GM23338 (cell line): ENCODE measurements around the gene GSAP. TPM values are rescaled to one million over a fixed set of nuclear protein-coding genes. Genes with fewer than 3 reads are reported as not detected.

Experiments used
- ATAC-seq: fragments of 200-7000 bp; cut with Tn5 transposase; 3 replicates; pipeline ENCODE4 v1.9.1; 2020
- DNase-seq: peaks from one replicate; pipeline ENCODE4 v3.0.0-alpha.2; 2015; ENCODE audit warnings: low spot score
- H2AFZ ChIP-seq: fragments of 200-600 bp; sonication (generic); 2 replicates; pipeline ENCODE4 v1.8.0; 2016; ENCODE audit warnings: antibody characterized with exemption, mild to moderate bottlenecking, moderate library complexity
- H3F3A ChIP-seq: fragments of 200-600 bp; sonication (generic); replicated peaks from 2 replicates; pipeline ENCODE4 v1.8.0; 2017; ENCODE audit warnings: antibody characterized with exemption, mixed run types, low read depth
- H3K27ac ChIP-seq: fragments of 200-600 bp; sonication (generic); 2 replicates; pipeline ENCODE4 v1.6.1; 2016; ENCODE audit warnings: low read depth
- H3K27me3 ChIP-seq: fragments of 200-600 bp; sonication (generic); 2 replicates; pipeline ENCODE4 v1.8.0; 2016; ENCODE audit warnings: mild to moderate bottlenecking, mixed run types, moderate library complexity; ENCODE audit not compliant: insufficient read depth
- H3K36me3 ChIP-seq: fragments of 200-600 bp; sonication (generic); 2 replicates; pipeline ENCODE4 v1.8.0; 2016; ENCODE audit warnings: mild to moderate bottlenecking; ENCODE audit not compliant: insufficient read depth
- H3K4me1 ChIP-seq: fragments of 200-600 bp; sonication (generic); 2 replicates; pipeline ENCODE4 v1.8.0; 2016; ENCODE audit warnings: mild to moderate bottlenecking, moderate library complexity; ENCODE audit not compliant: insufficient read depth
- H3K4me2 ChIP-seq: fragments of 200-600 bp; sonication (generic); 2 replicates; pipeline ENCODE4 v1.7.1; 2017; ENCODE audit warnings: mixed run types
- H3K4me3 ChIP-seq: fragments of 200-600 bp; sonication (generic); 2 replicates; pipeline ENCODE4 v1.6.1; 2016; ENCODE audit warnings: mixed run types
- H3K79me2 ChIP-seq: fragments of 200-600 bp; sonication (generic); replicated peaks from 2 replicates; pipeline ENCODE4 v1.8.0; 2017; ENCODE audit warnings: mild to moderate bottlenecking; ENCODE audit not compliant: insufficient read depth
- H3K9me2 ChIP-seq: fragments of 200-600 bp; sonication (generic); 2 replicates; pipeline ENCODE4 v1.8.0; 2017; ENCODE audit not compliant: insufficient read depth
- H4K20me1 ChIP-seq: fragments of 200-600 bp; sonication (generic); replicated peaks from 2 replicates; pipeline ENCODE4 v1.8.0; 2017; ENCODE audit warnings: mild to moderate bottlenecking; ENCODE audit not compliant: insufficient read depth
- H3K27ac Mint-ChIP-seq: 2 replicates; pipeline ENCODE4 v1.8.0; 2020; ENCODE audit warnings: inconsistent platforms, mild to moderate bottlenecking, moderate library complexity, mixed read lengths
- H3K27me3 Mint-ChIP-seq: 3 replicates; pipeline ENCODE4 v1.8.0; 2022; ENCODE audit warnings: low read depth, mild to moderate bottlenecking, moderate library complexity, mixed read lengths, inconsistent platforms; ENCODE audit not compliant: insufficient read depth, poor library complexity
- H3K36me3 Mint-ChIP-seq: 3 replicates; pipeline ENCODE4 v1.8.0; 2021; ENCODE audit warnings: low read depth, mild to moderate bottlenecking, inconsistent platforms, moderate library complexity, mixed read lengths
- H3K4me1 Mint-ChIP-seq: 3 replicates; pipeline ENCODE4 v1.8.0; 2020; ENCODE audit warnings: mild to moderate bottlenecking, inconsistent platforms, mixed read lengths
- H3K4me3 Mint-ChIP-seq: 3 replicates; pipeline ENCODE4 v1.8.0; 2021; ENCODE audit warnings: moderate library complexity, mild to moderate bottlenecking, inconsistent platforms, mixed read lengths
- H3K9me3 Mint-ChIP-seq: 3 replicates; pipeline ENCODE4 v1.8.0; 2020; ENCODE audit warnings: moderate library complexity, mild to moderate bottlenecking, inconsistent platforms, mixed read lengths
- CREB1 ChIP-seq: fragments of 250-450 bp; sonication (Bioruptor Pico); IDR thresholded peaks from 2 replicates; pipeline ENCODE4 v1.5.0; 2020; ENCODE audit warnings: low read depth, mild to moderate bottlenecking, moderate library complexity
- CTCF ChIP-seq, 2 experiments: fragments of 200-600 bp in 1 of 2; sonication (generic) in 1 of 2; conservative IDR thresholded peaks; 2 replicates each; pipeline versions ENCODE4 v1.5.1 to v1.6.1; 2016 to 2017; ENCODE audit warnings: antibody characterized with exemption in 2 of 2, low read depth in 2 of 2, mild to moderate bottlenecking in 2 of 2, moderate library complexity in 1 of 2
- ETS1 ChIP-seq: IDR thresholded peaks from 2 replicates; pipeline ENCODE4 v1.6.1; 2016; ENCODE audit warnings: antibody characterized with exemption
- EZH2 ChIP-seq: fragments of 200-600 bp; sonication (generic); IDR thresholded peaks from one replicate; pipeline ENCODE4 v1.8.0; 2017; ENCODE audit warnings: antibody characterized with exemption, mild to moderate bottlenecking, low read depth; ENCODE audit not compliant: unreplicated experiment
- EZH2phosphoT487 ChIP-seq: fragments of 200-600 bp; sonication (generic); IDR thresholded peaks from one replicate; pipeline ENCODE4 v1.8.1; 2018; ENCODE audit warnings: antibody characterized with exemption; ENCODE audit not compliant: unreplicated experiment
- JUNB ChIP-seq: IDR thresholded peaks from one replicate; pipeline ENCODE4 v1.6.1; 2016; ENCODE audit warnings: antibody characterized with exemption; ENCODE audit not compliant: unreplicated experiment
- NANOG ChIP-seq: IDR thresholded peaks from 2 replicates; pipeline ENCODE4 v1.6.1; 2016; ENCODE audit warnings: antibody characterized with exemption, borderline replicate concordance
- POLR2AphosphoS5 ChIP-seq: IDR thresholded peaks from 2 replicates; pipeline ENCODE4 v1.6.1; 2016; ENCODE audit warnings: antibody characterized with exemption, low read depth
- REST ChIP-seq: IDR thresholded peaks from one replicate; pipeline ENCODE4 v1.6.1; 2018; ENCODE audit warnings: antibody characterized with exemption; ENCODE audit not compliant: unreplicated experiment
- STAT1 ChIP-seq: IDR thresholded peaks from one replicate; pipeline ENCODE4 v1.6.1; 2016; ENCODE audit warnings: antibody characterized with exemption; ENCODE audit not compliant: unreplicated experiment
- ZNF114 ChIP-seq: fragments of 250-450 bp; sonication (Bioruptor Pico); IDR thresholded peaks from 2 replicates; pipeline ENCODE4 v1.5.0; 2020; ENCODE audit warnings: mild to moderate bottlenecking, moderate library complexity
- ZNF331 ChIP-seq: fragments of 250-450 bp; sonication (Bioruptor Pico); IDR thresholded peaks from 2 replicates; pipeline ENCODE4 v1.5.0; 2020; ENCODE audit warnings: low read depth, mild to moderate bottlenecking, moderate library complexity
- ZNF462 ChIP-seq: fragments of 250-450 bp; sonication (Bioruptor Pico); IDR thresholded peaks from 2 replicates; pipeline ENCODE4 v1.5.0; 2020; ENCODE audit warnings: mild to moderate bottlenecking, moderate library complexity
- polyA plus RNA-seq: library from polyadenylated mRNA; unstranded; fragments of >200 nt; fragmentation: Nextera tagmentation; extraction: Ambion mirVana; gene quantifications from 2 replicates; pipeline ENCODE4 v1.2.1, GENCODE V29; 2016
- total RNA-seq: library from RNA; depleted of rRNA; stranded (reverse); fragments of >200 nt; shearing (Covaris generic); gene quantifications from 2 replicates; pipeline ENCODE4 v1.2.3, GENCODE V29; 2014

The GSAP gene
- total and polyA plus RNA-seq, 2 experiments from 2014 or later, result 0.63 to 1.1 TPM

- no peaks in the 10 kb centered on the region for H3K9me3 Mint-ChIP-seq
- no peaks in the 10 kb centered on the region for H3K36me3 Mint-ChIP-seq
- Histone ChIP-seq H3F3A (peaks cover 9% of the 10 kb centered on the region; the same call in 1 of the 2 replicates), H3K4me3 (no peak overlapping the region), H2AFZ (no peak overlapping the region), H3K27me3 (peaks cover 21% of the 10 kb centered on the region), H4K20me1 (no peaks in the 10 kb centered on the region), H3K4me2 (no peak overlapping the region), H3K4me1 (peaks cover 22% of the 10 kb centered on the region), H3K36me3 (no peaks in the 10 kb centered on the region), H3K9me2 (no peaks in the 10 kb centered on the region), H3K79me2 (no peaks in the 10 kb centered on the region), H3K27ac (no peak overlapping the region)
- ATAC-seq (no peak), DNase-seq (no peak)
- TF ChIP-seq ZNF462 (CRISPR knock-in tag) (no peak), NANOG (no peak), EZH2phosphoT487 (no peak), POLR2AphosphoS5 (no peak), JUNB (no peak), ZNF331 (no peak), CTCF (conservative IDR thresholded peaks at IDR 0.05; ENCODE audit: low read depth in 2 of 2) (no peak), EZH2 (no peak), ETS1 (no peak), REST (no peak), STAT1 (no peak), CREB1 (CRISPR knock-in tag) (no peak), ZNF114 (CRISPR knock-in tag) (no peak)
- no peak overlapping the region for H3K4me3 Mint-ChIP-seq
- peaks cover 11% of the 10 kb centered on the region for H3K27me3 Mint-ChIP-seq
- no peak overlapping the region for H3K27ac Mint-ChIP-seq
- peaks cover 34% of the 10 kb centered on the region for H3K4me1 Mint-ChIP-seq
Observed at GRCh38 chr7:77420438-77420837, 4.3 kb upstream of the GSAP start.
